Stomach (tissue), 4 donors: ENCODE data around the gene EDA.

Experiments
- CTCF ChIP-seq, 7 experiments: fragments of 450-650 bp in 4 of 7; fragments of 200-600 bp in 3 of 7; sonication (generic) in 3 of 7; IDR thresholded peaks; one replicate each; pipeline ENCODE4 v1.5.1; 2016 to 2019; ENCODE audit warnings: antibody characterized with exemption in 7 of 7, control low read depth in 2 of 7, mild to moderate bottlenecking in 1 of 7
- POLR2A ChIP-seq, 4 donors: fragments of 450-650 bp; IDR thresholded peaks; one replicate each; pipeline ENCODE4 v1.6.1; 2016; ENCODE audit warnings: antibody characterized with exemption in 4 of 4, control low read depth in 2 of 4, mild to moderate bottlenecking in 1 of 4, moderate library complexity in 1 of 4
- POLR2AphosphoS5 ChIP-seq, 3 donors: sonication (generic); formaldehyde crosslinking; IDR thresholded peaks; one replicate each; pipeline ENCODE4 v1.6.1; 2016; ENCODE audit warnings: antibody characterized with exemption in 3 of 3

DNA sequence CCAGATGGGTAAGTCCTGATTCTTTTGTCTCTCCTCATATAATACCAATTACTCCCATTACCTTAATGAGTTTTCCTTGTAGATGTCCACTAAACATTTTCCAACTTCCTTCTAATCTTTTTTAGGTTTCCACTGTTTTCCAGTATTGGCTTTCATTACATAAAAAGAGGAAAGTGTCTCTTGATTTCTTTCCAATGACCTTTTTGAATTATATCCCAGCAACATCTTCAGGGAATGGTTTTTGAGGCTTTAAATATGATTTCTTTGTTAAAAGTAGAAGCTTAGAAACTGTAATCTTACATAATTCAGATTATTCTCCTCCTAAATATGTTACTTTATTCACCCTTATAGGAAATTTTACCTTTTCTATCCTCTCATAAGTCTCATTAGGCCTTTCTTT lies 298.9 kb downstream of the EDA start:
- TF ChIP-seq CTCF (IDR thresholded peaks at IDR 0.05) (no peak), POLR2A (IDR thresholded peaks at IDR 0.05) (no peak), POLR2AphosphoS5 (IDR thresholded peaks at IDR 0.05) (no peak)
